HL-60 (cell line): ENCODE data around the gene C1orf21.

ENCODE experiments used
- DNase-seq, 2 experiments: peaks; one replicate each; pipeline ENCODE4 v3.0.0-alpha.2; 2010 to 2020; ENCODE audit warnings: low read depth in 1 of 2, low spot score in 1 of 2
- H3K27ac ChIP-seq: fragments of 250-450 bp; sonication (Bioruptor Pico); replicated peaks from 2 replicates; pipeline ENCODE4 v1.5.1; 2020; ENCODE audit warnings: mild to moderate bottlenecking, moderate library complexity
- H3K27me3 ChIP-seq: fragments of 250-450 bp; sonication (Bioruptor Pico); 2 replicates; pipeline ENCODE4 v1.5.1; 2021; ENCODE audit warnings: mild to moderate bottlenecking, moderate library complexity; ENCODE audit not compliant: insufficient read depth, poor library complexity, severe bottlenecking
- H3K4me3 ChIP-seq: replicated peaks from 2 replicates; pipeline ENCODE4 v1.5.1; 2011; ENCODE audit warnings: mild to moderate bottlenecking, control low read depth, low read length; ENCODE audit not compliant: insufficient read depth
- CTCF ChIP-seq: IDR thresholded peaks from one replicate; pipeline ENCODE4 v1.5.1; 2011; ENCODE audit warnings: low read length, control low read depth, inconsistent platforms; ENCODE audit not compliant: insufficient read depth
- GABPA ChIP-seq: IDR thresholded peaks from 2 replicates; pipeline ENCODE4 v1.6.1; 2012; ENCODE audit warnings: low read depth
- POLR2AphosphoS5 ChIP-seq: IDR thresholded peaks from 2 replicates; pipeline ENCODE4 v1.6.1; 2012; ENCODE audit warnings: low read depth
- REST ChIP-seq: IDR thresholded peaks from 2 replicates; pipeline ENCODE4 v1.6.1; 2012; ENCODE audit warnings: low read depth; ENCODE audit not compliant: insufficient replicate concordance
- SPI1 ChIP-seq: IDR thresholded peaks from 2 replicates; pipeline ENCODE4 v1.6.1; 2012; ENCODE audit warnings: low read depth, mild to moderate bottlenecking, borderline replicate concordance

Gene C1orf21

GRCh38 chr1:184627007-184627341 is 240.1 kb downstream of the C1orf21 start:
- Histone ChIP-seq H3K27ac (no peak overlapping the region), H3K27me3 (no peaks in the 10 kb centered on the region), H3K4me3 (no peak overlapping the region)
- DNase-seq = no peak
- TF ChIP-seq POLR2AphosphoS5 = no peak
- TF ChIP-seq CTCF = no peak
- TF ChIP-seq REST = no peak
- TF ChIP-seq SPI1 = no peak
- no peak for TF ChIP-seq GABPA

GRCh38 chr1:184629266-184629665 is 242.4 kb downstream of the C1orf21 start:
- no peak for DNase-seq
- no peaks in the 10 kb centered on the region for H3K27me3 ChIP-seq
- TF ChIP-seq CTCF (no peak), SPI1 (no peak), GABPA (no peak), REST (no peak), POLR2AphosphoS5 (no peak)
- H3K4me3 ChIP-seq = no peak overlapping the region
- H3K27ac ChIP-seq = no peak overlapping the region

- Histone ChIP-seq H3K27ac (no peak overlapping the region), H3K27me3 (no peaks in the 10 kb centered on the region), H3K4me3 (no peak overlapping the region)
- no peak for DNase-seq
- TF ChIP-seq CTCF = no peak
- no peak for TF ChIP-seq POLR2AphosphoS5
- no peak for TF ChIP-seq SPI1
- TF ChIP-seq GABPA = no peak
- TF ChIP-seq REST = no peak
Observed at GRCh38 chr1:184630679-184631060, 243.8 kb downstream of the C1orf21 start.
